Right lobe of liver (tissue), 6 donors: ENCODE measurements around the gene FGF11. TPM values are rescaled to one million over a fixed set of nuclear protein-coding genes. Genes with fewer than 3 reads are reported as not detected.
A peak's percentile ranks its signal among the peaks of the same experiment; 100 is the strongest.

Source experiments
- ATAC-seq, 4 donors: fragments of 200-7000 bp; cut with Tn5 transposase; one replicate each; pipeline ENCODE4 v1.9.1; 2020; ENCODE audit warnings: mild to moderate bottlenecking in 4 of 4, moderate library complexity in 4 of 4
- DNase-seq, 3 donors: peaks; one replicate each; pipeline ENCODE4 v3.0.0-alpha.2; 2020
- H3K27ac ChIP-seq, 3 donors: fragments of 200-600 bp; one replicate each; pipeline ENCODE4 v1.8.0; 2022
- H3K27me3 ChIP-seq, 2 donors: fragments of 200-600 bp; one replicate each; pipeline ENCODE4 v1.8.0; 2022
- H3K36me3 ChIP-seq, 4 donors: fragments of 200-600 bp; sonication (generic) in 1 of 4; one replicate each; pipeline versions ENCODE4 v1.5.1 to v1.8.0; 2017 to 2022; ENCODE audit warnings: control low read depth in 1 of 4
- H3K4me1 ChIP-seq, 4 donors: fragments of 200-600 bp; sonication (generic) in 1 of 4; one replicate each; pipeline versions ENCODE4 v1.5.1 to v1.8.0; 2017 to 2022; ENCODE audit warnings: control low read depth in 1 of 4
- H3K4me3 ChIP-seq, 3 donors: fragments of 200-600 bp; one replicate each; pipeline ENCODE4 v1.8.0; 2022
- H3K9me3 ChIP-seq, 4 donors: fragments of 200-600 bp; sonication (generic) in 1 of 4; one replicate each; pipeline versions ENCODE4 v1.5.1 to v1.8.0; 2017 to 2022; ENCODE audit warnings: control low read depth in 1 of 4
- CTCF ChIP-seq, 4 donors: fragments of 200-600 bp in 3 of 4; fragments of 450-650 bp in 1 of 4; IDR thresholded peaks; one replicate each; pipeline versions ENCODE4 v1.5.1 to v1.8.0; 2016 to 2022; ENCODE audit warnings: antibody characterized with exemption in 4 of 4, mild to moderate bottlenecking in 2 of 4
- POLR2A ChIP-seq: fragments of 450-650 bp; IDR thresholded peaks from one replicate; pipeline ENCODE4 v1.6.1; 2017; ENCODE audit warnings: antibody characterized with exemption, mild to moderate bottlenecking
- WGBS: methylation state at CpG from one replicate; pipeline ENCODE4 v1.1.6; 2018; ENCODE audit warnings: low coverage, low lambda C conversion rate; ENCODE audit not compliant: insufficient coverage; ENCODE audit errors: missing lambda C conversion rate; 5-methylcytosine and 5-hydroxymethylcytosine counted together
- intact Hi-C, 2 donors: fragments of 100-400 bp; cut with DNase I; formaldehyde crosslinking; loops; one replicate each; pipeline versions ENCODE4 v1.11.2 to v1.14.1; 2022
- total RNA-seq, 6 experiments: library from RNA; depleted of rRNA in 2 of 6; stranded (reverse); fragments of >200 nt in 2 of 6; fragmentation: NEBNext Ultra II Directional in 3 of 6; extraction: Animal tissue kit (Norgen Biotek cat#: 25700) in 3 of 6; gene quantifications; one replicate each; pipeline versions ENCODE4 v1.1.0 to v1.2.4, GENCODE V29; 2016 to 2023
- donor health status: DM: no; HTN: yes; CAD: no.
- donor health status: DM: no; HTN: no; CAD: no.
- donor health status: DM: no; HTN: no; CAD: no.
- donor health status: DM: no; HTN: yes; CAD: no.
- donor health status: DM: no; HTN: yes; CAD: no.

Gene FGF11
- total RNA-seq, 6 experiments from 2014 or later = 0.37 to 0.84 (median 0.68) TPM; not detected in 1

GRCh38 chr17:7393613-7394451 lies 45.5 kb upstream of the FGF11 start:
- intact Hi-C loops = no loop called here
- TF ChIP-seq CTCF (IDR thresholded peaks at IDR 0.05) (no peak), POLR2A (no peak)
- Histone ChIP-seq H3K27ac (peak overlapping the region; percentile 84 to 95 (median 92)), H3K36me3 (peaks cover 0 to 7% (median 0%) of the 10 kb centered on the region in 4 donors), H3K4me1 (peaks cover 0 to 6% (median 0%) of the 10 kb centered on the region in 4 donors), H3K9me3 (no peaks in the 10 kb centered on the region), H3K27me3 (no peaks in the 10 kb centered on the region), H3K4me3 (peak overlapping the region; percentile 60 to 84 (median 63))
- DNase-seq = peak in 1 of 3 donors; percentile 59
- ATAC-seq = peak; percentile 6 to 19 (median 13)
- WGBS = 23% methylated on average over 18 of the region's 48 CpGs

- Histone ChIP-seq H3K27ac (peak within 1 kb of the TSS; percentile 84 to 95 (median 92)), H3K27me3 (no peaks in the 10 kb centered on the region), H3K4me1 (peaks cover 0 to 6% (median 0%) of the 10 kb centered on the region in 4 donors), H3K4me3 (peak within 1 kb of the TSS; percentile 60 to 84 (median 63)), H3K9me3 (no peaks in the 10 kb centered on the region), H3K36me3 (peaks cover 0 to 2% (median 0%) of the 10 kb centered on the region in 4 donors)
- ATAC-seq (peak; percentile 86 to 96 (median 93)), DNase-seq (peak; percentile 92 to 95 (median 94))
- 1% methylated on average over 17 of the region's 71 CpGs for WGBS
- TF ChIP-seq POLR2A (peak; percentile 90), CTCF (IDR thresholded peaks at IDR 0.05) (peak; percentile 17 to 36 (median 30))
- intact Hi-C loops = no loop called here
These were observed 44.7 kb upstream of the FGF11 start, which contains the start of gene PLSCR3 for GRCh38 chr17:7394452-7395191. Gene PLSCR3, minus strand, starts transcription at chr17:7394525. Its CDS starts 415 bp downstream, at chr17:7394110.

DNA sequence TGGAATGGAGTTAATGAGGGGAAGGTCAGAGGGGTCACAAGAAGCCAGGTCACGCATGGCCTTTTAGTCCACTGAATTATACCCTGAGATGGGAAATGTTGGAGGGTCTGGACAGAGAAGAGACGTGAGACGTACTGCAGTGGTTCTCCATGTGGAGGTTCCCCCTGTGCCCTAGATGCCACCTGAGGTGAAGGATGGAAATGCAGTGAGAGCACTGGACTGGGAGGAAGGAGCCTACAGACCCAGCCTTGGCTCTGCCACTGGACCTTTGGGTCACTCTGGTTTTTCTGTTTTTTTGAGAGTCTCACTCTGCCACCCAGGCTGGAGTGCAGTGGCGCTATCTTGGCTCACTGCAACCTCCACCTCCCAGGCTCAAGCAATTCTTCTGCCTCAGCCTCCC lies 43.2 kb upstream of the FGF11 start:
- TF ChIP-seq POLR2A (no peak), CTCF (IDR thresholded peaks at IDR 0.05) (no peak)
- peak in 1 of 3 donors; percentile 14 for DNase-seq

DNA sequence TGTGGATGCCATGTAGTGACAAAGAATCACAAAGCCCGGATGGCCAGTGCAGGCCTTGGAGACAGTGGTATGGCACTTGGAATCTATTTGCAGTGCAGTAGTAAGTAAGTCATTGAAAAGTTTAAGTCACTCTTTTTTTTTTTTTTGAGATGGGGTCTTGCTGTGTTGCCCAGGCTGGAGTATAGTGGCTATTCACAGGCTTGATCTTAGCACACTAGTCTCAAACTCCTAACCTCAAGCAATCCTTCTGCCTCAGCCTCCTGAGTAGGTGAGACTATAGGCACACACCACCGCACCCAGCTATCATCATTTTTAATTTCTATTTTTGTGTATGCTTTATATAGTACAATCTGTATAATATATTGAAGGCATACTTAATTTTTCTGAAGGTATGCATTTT lies 40.7 kb upstream of the FGF11 start:
- Histone ChIP-seq H3K27ac (no peak overlapping the region), H3K9me3 (no peaks in the 10 kb centered on the region), H3K4me3 (no peak overlapping the region), H3K4me1 (peaks cover 0 to 16% (median 3%) of the 10 kb centered on the region in 4 donors), H3K36me3 (no peaks in the 10 kb centered on the region), H3K27me3 (no peaks in the 10 kb centered on the region)
- ATAC-seq (no peak), DNase-seq (no peak)
- whole genome bisulfite sequencing = 74% methylated on average over 2 of the region's 2 CpGs
- TF ChIP-seq POLR2A (no peak), CTCF (IDR thresholded peaks at IDR 0.05) (no peak)
- intact Hi-C loops = no loop called here

More for the DNA sequence above, 43.2 kb upstream of the FGF11 start:
- ATAC-seq = no peak
- no peaks in the 10 kb centered on the region for H3K27me3 ChIP-seq
- intact Hi-C loops = no loop called here
- 100% methylated on average over 1 of the region's 4 CpGs for WGBS
- no peak overlapping the region for H3K27ac ChIP-seq
- H3K36me3 ChIP-seq = no peaks in the 10 kb centered on the region
- no peak overlapping the region for H3K4me3 ChIP-seq
- H3K4me1 ChIP-seq = peaks cover 0 to 6% (median 0%) of the 10 kb centered on the region in 4 donors
- H3K9me3 ChIP-seq = no peaks in the 10 kb centered on the region
